Stimulated activated CD8-positive, alpha-beta memory T cell treated with anti-CD3 and anti-CD28 coated beads, Interleukin-12 subunit alpha, Interleukin-12 subunit beta, amount 100 ng/mL, for 4 hours (primary cell): ENCODE results near the gene TSPAN31.
"Not testable (repeated sequence)": the region's sequence is repeated elsewhere in the genome, so short reads cannot be mapped to it uniquely, and the experiment has no call there.

ENCODE experiments used
- DNase-seq: peaks from one replicate; pipeline ENCODE4 v3.0.0-alpha.2; 2020; ENCODE audit warnings: low read depth

The TSPAN31 gene

GRCh38 chr12:57767305-57767698 is 22.5 kb downstream of the TSPAN31 start:
- DNase-seq, result no peak

- DNase-seq, result no peak
Measured at GRCh38 chr12:57767876-57768275, 23.0 kb downstream of the TSPAN31 start.

- DNase-seq, result no peak
Measured at GRCh38 chr12:57769594-57769993, 24.8 kb downstream of the TSPAN31 start.

DNA sequence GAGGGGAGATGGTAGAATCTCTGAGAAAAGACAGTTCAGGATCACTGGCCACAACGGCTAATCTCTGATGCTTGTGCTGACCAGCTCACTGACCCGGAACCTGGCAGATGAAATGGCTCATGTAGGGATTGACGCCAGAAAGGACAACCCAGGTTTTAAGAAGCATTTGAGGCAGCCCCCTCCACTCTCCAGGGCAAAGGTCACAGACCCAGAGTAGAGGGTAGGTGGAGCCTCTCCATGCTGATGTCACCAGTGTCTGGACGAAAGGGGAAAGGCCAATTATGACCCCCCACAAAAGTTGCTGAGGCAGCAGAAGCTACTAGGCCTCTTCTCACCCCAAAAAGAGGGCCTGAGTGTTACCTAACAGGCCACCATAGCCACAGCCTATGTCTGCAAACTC is 25.9 kb downstream of the TSPAN31 start:
- DNase-seq, result no peak

GRCh38 chr12:57771236-57771872 is 26.5 kb downstream of the TSPAN31 start:
- DNase-seq, result peak; percentile 76

GRCh38 chr12:57771873-57772428 is 27.1 kb downstream of the TSPAN31 start, which contains the start of gene METTL1:
TSS of gene METTL1 (minus strand) at chr12:57772105. CDS start at chr12:57772083, 22 bp downstream.
- peak; percentile 88 for DNase-seq

- DNase-seq, result no peak
Measured at GRCh38 chr12:57772429-57773322, 27.8 kb downstream of the TSPAN31 start, which contains the start of gene EEF1AKMT3. TSS of gene EEF1AKMT3 (plus strand) at chr12:57772614. CDS start at chr12:57772725, 111 bp downstream.

GRCh38 chr12:57774634-57775033 is 29.8 kb downstream of the TSPAN31 start:
- not testable (repeated sequence) for DNase-seq

- DNase-seq, result no peak
Measured at GRCh38 chr12:57775044-57775443, 30.2 kb downstream of the TSPAN31 start.

DNA sequence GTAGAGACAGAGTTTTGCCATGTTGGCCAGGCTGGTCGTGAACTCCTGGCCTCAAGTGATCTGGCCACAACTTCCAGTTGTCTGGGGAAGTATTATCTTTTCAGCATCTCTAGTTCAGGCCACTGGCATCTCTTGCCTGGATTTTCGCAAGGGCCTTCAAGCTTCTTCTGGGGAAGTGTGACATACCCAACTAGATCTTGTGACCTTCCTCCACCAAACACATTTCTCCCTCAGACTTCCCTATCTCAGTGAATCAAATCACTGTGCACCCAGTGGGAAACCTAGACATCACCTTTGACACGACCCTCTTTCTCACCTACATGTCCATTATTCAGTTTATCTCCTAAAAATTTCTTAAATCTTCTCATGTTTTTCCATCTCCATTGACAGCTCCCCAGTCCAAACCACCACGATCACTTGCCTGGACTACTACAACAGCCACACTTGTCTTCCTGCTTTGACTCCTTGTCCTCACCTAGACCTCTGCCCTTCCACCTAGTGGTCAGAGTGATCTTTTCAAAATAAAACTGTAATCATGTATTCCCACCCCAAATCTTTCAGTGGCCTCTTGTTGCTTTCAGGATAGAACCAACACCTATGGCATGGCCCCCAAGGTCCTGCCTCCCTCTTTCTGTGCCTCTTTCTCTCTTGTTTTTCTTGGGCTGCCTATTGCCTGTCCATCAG is 30.9 kb downstream of the TSPAN31 start:
- no peak for DNase-seq

GRCh38 chr12:57776247-57776587 is 31.4 kb downstream of the TSPAN31 start:
- DNase-seq, result no peak

DNA sequence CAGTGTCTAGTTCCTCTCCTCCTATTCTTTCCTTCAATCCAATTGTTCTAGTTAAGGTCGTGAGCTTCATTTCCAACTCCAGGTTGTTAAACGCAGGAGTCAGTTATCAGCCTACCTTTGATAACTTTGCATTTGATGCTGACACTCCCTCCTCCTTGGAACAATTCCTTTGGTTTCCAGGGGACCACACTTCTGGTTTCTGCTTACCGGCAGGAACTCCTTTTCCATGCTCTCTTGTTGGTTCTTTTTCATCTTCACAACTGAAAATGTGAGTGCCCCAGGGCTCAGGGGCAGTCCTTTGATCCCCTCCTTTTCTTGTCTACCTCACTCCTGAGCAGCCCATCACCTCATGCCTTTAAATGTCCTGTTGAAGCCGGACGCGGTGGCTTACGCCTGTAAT is 32.5 kb downstream of the TSPAN31 start:
- DNase-seq, result no peak

- no peak for DNase-seq
Measured at GRCh38 chr12:57777911-57778310, 33.1 kb downstream of the TSPAN31 start.

DNA sequence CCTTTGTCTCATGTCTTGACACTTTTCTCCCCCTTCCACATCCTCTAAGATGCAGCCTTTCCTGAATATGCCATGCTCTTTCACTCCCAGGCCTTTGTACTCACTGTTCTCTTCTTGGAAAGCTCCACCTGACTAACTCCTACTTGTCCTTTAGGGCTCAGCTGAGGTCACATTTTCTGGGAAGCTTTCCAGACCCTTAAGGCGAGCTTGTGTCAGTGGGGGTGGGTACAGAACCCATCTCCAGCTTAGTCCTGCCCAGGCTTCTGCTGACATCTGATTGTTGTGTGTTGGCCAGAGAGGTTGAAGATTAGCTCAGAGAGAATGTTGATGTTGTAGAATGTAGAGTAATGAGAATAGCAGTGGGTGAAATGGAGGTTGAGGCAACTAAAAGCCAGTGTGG is 34.9 kb downstream of the TSPAN31 start:
- no peak for DNase-seq

- no peak for DNase-seq
Measured at GRCh38 chr12:57780284-57780897, 35.6 kb downstream of the TSPAN31 start.

DNA sequence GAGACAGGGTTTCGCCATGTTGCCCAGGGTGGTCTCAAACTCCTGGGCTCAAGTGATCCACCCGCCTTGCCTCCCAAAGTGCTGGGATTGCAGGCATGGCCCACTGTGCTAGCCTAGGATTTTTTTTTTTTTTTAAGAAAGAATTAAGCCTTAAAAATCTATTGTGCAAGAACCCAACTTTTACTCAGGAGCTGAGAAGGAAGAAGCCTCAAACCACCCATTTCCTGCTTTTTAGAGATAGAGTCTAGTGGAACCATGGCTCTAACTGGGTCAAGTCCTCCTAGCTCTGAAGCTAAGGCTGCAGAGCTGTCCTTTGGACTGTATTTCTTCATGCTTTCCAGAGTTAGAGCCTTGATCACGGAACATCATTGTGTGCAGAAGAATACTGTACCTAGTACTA is 36.4 kb downstream of the TSPAN31 start:
- no peak for DNase-seq

- DNase-seq, result no peak
Measured at GRCh38 chr12:57781801-57782200, 37.0 kb downstream of the TSPAN31 start.

- no peak for DNase-seq
Measured at GRCh38 chr12:57782243-57782607, 37.4 kb downstream of the TSPAN31 start.

GRCh38 chr12:57782608-57783465 is 38.0 kb downstream of the TSPAN31 start, which contains the start of gene TSFM:
TSS of gene TSFM (plus strand) at chr12:57782787. CDS start at chr12:57782802, 15 bp downstream.
- peak; percentile 92 for DNase-seq

DNA sequence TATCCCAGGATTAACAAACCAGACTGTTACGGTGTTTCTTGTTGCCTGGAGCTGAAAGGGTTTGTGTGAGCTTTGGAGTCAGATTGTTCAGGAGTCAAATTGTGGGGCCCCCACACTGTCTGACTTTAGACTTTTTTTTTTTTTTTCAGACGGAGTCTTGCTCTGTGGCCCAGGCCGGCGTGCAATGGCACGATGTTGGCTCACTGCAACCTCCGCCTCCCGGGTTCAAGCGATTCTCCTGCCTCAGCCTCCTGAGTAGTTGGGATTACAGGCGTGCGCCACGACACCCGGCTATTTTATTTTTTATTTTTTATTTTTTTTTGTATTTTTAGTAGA is 38.6 kb downstream of the TSPAN31 start:
- no peak for DNase-seq

DNA sequence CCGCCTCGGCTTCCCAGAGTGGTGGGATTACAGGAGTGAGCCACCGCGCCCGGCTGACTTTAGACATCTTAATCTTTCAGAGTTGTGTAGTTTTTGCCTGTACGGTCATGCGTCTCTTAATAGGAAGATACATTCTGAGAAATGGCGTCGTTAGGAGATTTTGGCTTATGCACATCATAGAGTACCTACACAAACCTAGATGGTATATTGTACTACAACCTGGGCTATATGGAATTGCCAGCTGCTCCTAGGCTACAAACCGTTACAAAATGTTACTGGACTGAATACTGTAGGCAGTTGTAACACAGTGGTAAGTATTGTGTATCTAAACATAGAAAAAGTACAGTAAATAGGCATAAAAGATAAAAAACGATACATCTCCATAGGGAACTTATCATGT is 39.0 kb downstream of the TSPAN31 start:
- no peak for DNase-seq
